HCT116 (cell line): ENCODE data around the gene TLR5. TPM values are rescaled to one million over a fixed set of nuclear protein-coding genes. Genes with fewer than 3 reads are reported as not detected.

Source experiments
- ATAC-seq: fragments of 200-7000 bp; cut with Tn5 transposase; 2 replicates; pipeline ENCODE4 v1.9.1; 2020; ENCODE audit warnings: mild to moderate bottlenecking, moderate library complexity
- BruUV-seq: library from RNA; stranded (reverse); fragments of 400-500 nt; replicated peaks from 2 replicates; lab custom pipeline; 2021; lab: Mats Ljungman, UMichigan
- CTCF ChIA-PET: fragments of 300-600 bp; sonication (Branson Sonifier 250); formaldehyde crosslinking; loops from one replicate; lab custom pipeline; 2021; ENCODE audit warnings: antibody characterized with exemption; lab: Charles Lee
- POLR2A ChIA-PET: fragments of 300-600, 350-600 bp; sonication (Branson Sonifier 250); formaldehyde crosslinking; loops from one replicate; lab custom pipeline; 2021; ENCODE audit warnings: antibody characterized with exemption; lab: Charles Lee
- RAD21 ChIA-PET, 2 experiments: fragments of 300-600 bp; sonication (Branson Sonifier 250); formaldehyde crosslinking; loops; one replicate each; lab custom pipeline; 2023; ENCODE audit warnings: low total read pairs in 2 of 2; ENCODE audit not compliant: uncharacterized antibody in 2 of 2, unreplicated experiment in 2 of 2, low non-redundant PET in 1 of 2; lab: Charles Lee
- DNase-seq: peaks from one replicate; pipeline ENCODE4 v3.0.0-alpha.2; 2010; ENCODE audit warnings: low read depth, low spot score
- H2AFZ ChIP-seq: fragments of 200-600 bp; shearing (Covaris generic), sonication (generic); 2 replicates; pipeline ENCODE4 v1.6.1; 2017; ENCODE audit warnings: low read depth, mixed run types, mixed read lengths, antibody characterized with exemption, low read length; ENCODE audit not compliant: poor library complexity, severe bottlenecking
- H3K27ac ChIP-seq: 2 replicates; pipeline ENCODE4 v1.5.1; 2012; ENCODE audit warnings: low read depth, low read length
- H3K27me3 ChIP-seq: fragments of 200-600 bp; sonication (generic); 2 replicates; pipeline ENCODE4 v1.6.1; 2016; ENCODE audit warnings: mixed run types, low read length, mixed read lengths; ENCODE audit not compliant: insufficient read depth
- H3K36me3 ChIP-seq, 2 experiments: fragments of 200-500 bp in 1 of 2; fragments of 200-600 bp in 1 of 2; sonication (Bioruptor generic) in 1 of 2; sonication (generic) in 1 of 2; 2 replicates each; pipeline versions ENCODE4 v1.5.1 to v1.6.1; 2014 to 2016; ENCODE audit warnings: low read length in 2 of 2, inconsistent platforms in 1 of 2, mixed read lengths in 1 of 2, mixed run types in 1 of 2; ENCODE audit not compliant: insufficient read depth in 2 of 2, control insufficient read depth in 1 of 2
- H3K4me1 ChIP-seq, 2 experiments: fragments of 200-600 bp in 1 of 2; sonication (generic) in 1 of 2; 2 replicates each; pipeline versions ENCODE4 v1.5.1 to v1.6.1; 2012 to 2017; ENCODE audit warnings: low read length in 2 of 2, inconsistent platforms in 1 of 2, mild to moderate bottlenecking in 1 of 2, mixed read lengths in 1 of 2, mixed run types in 1 of 2, moderate library complexity in 1 of 2; ENCODE audit not compliant: insufficient read depth in 2 of 2, control insufficient read depth in 1 of 2
- H3K4me2 ChIP-seq: fragments of 200-600 bp; sonication (generic); 2 replicates; pipeline ENCODE4 v1.6.1; 2017; ENCODE audit warnings: mixed run types, low read length, mixed read lengths
- H3K4me3 ChIP-seq, 2 experiments: fragments of 200-600 bp in 1 of 2; sonication (generic) in 1 of 2; replicated peaks in 1 of 2; 2 replicates each; pipeline ENCODE4 v1.5.1; 2011 to 2016; ENCODE audit warnings: low read length in 2 of 2, control low read depth in 1 of 2, low read depth in 1 of 2, mild to moderate bottlenecking in 1 of 2, mixed read lengths in 1 of 2, mixed run types in 1 of 2
- H3K79me2 ChIP-seq: fragments of 200-600 bp; sonication (generic); 2 replicates; pipeline ENCODE4 v1.6.1; 2017; ENCODE audit warnings: mild to moderate bottlenecking, mixed run types, low read length, moderate library complexity, mixed read lengths; ENCODE audit not compliant: insufficient read depth
- H3K9ac ChIP-seq: fragments of 200-600 bp; sonication (generic); 2 replicates; pipeline ENCODE4 v1.6.1; 2016; ENCODE audit warnings: low read length, mixed read lengths
- H3K9me2 ChIP-seq: fragments of 200-600 bp; sonication (generic), shearing (Covaris generic); 2 replicates; pipeline ENCODE4 v1.6.1; 2017; ENCODE audit warnings: mixed run types, mild to moderate bottlenecking, moderate library complexity; ENCODE audit not compliant: insufficient read depth
- H3K9me3 ChIP-seq, 2 experiments: fragments of 200-500 bp in 1 of 2; fragments of 200-600 bp in 1 of 2; sonication (Bioruptor generic) in 1 of 2; sonication (generic) in 1 of 2; 2 replicates each; pipeline ENCODE4 v1.6.1; 2014 to 2017; ENCODE audit warnings: low read length in 2 of 2, mixed read lengths in 2 of 2, inconsistent platforms in 1 of 2, low read depth in 1 of 2, mild to moderate bottlenecking in 1 of 2, mixed run types in 1 of 2, moderate library complexity in 1 of 2; ENCODE audit not compliant: control insufficient read depth in 1 of 2, insufficient read depth in 1 of 2
- H4K20me1 ChIP-seq: fragments of 200-600 bp; sonication (generic), shearing (Covaris generic); 2 replicates; pipeline ENCODE4 v1.6.1; 2017; ENCODE audit warnings: mixed run types, mild to moderate bottlenecking, moderate library complexity; ENCODE audit not compliant: insufficient read depth
- CBX3 ChIP-seq: IDR thresholded peaks from 2 replicates; pipeline ENCODE4 v1.6.1; 2012; ENCODE audit warnings: low read depth
- CTCF ChIP-seq, 3 experiments: fragments of 200-600 bp in 1 of 3; sonication (generic) in 1 of 3; IDR thresholded peaks in 2 of 3; conservative IDR thresholded peaks in 1 of 3; 2 replicates each; pipeline ENCODE4 v1.5.1; 2012 to 2017; ENCODE audit warnings: low read depth in 2 of 3, low read length in 2 of 3, antibody characterized with exemption in 1 of 3, borderline replicate concordance in 1 of 3, control low read depth in 1 of 3, mild to moderate bottlenecking in 1 of 3, mixed read lengths in 1 of 3, mixed run types in 1 of 3, moderate library complexity in 1 of 3; ENCODE audit not compliant: insufficient read depth in 1 of 3
- FOSL1 ChIP-seq: IDR thresholded peaks from 2 replicates; pipeline ENCODE4 v1.6.1; 2012; ENCODE audit warnings: low read depth
- REST ChIP-seq: IDR thresholded peaks from 2 replicates; pipeline ENCODE4 v1.6.1; 2012; ENCODE audit warnings: low read depth
- YY1 ChIP-seq: IDR thresholded peaks from 2 replicates; pipeline ENCODE4 v1.6.1; 2011; ENCODE audit warnings: low read length, low read depth, moderate library complexity, mild to moderate bottlenecking; ENCODE audit not compliant: insufficient replicate concordance; ENCODE audit errors: extremely low read depth
- intact Hi-C: fragments of 100-400 bp; cut with micrococcal nuclease; formaldehyde crosslinking; loops from 2 replicates; pipeline ENCODE4 v1.10.0; 2022
- total RNA-seq: library from RNA; stranded (reverse); gene quantifications from one replicate; pipeline ENCODE4 v1.2.1, GENCODE V29; 2021; ENCODE audit not compliant: unreplicated experiment

TLR5 gene
- total RNA-seq, 1 experiment from 2014 or later = 1.2 TPM

GRCh38 chr1:223062177-223062576, 80.9 kb downstream of the TLR5 start (continued):
- TF ChIP-seq CTCF (IDR thresholded peaks at IDR 0.05 in 2 of 3, conservative IDR thresholded peaks at IDR 0.05 in 1 of 3; ENCODE audit: borderline replicate concordance in 1 of 3, insufficient read depth in 1 of 3, low read depth in 2 of 3, low read length in 2 of 3) = no peak

- Histone ChIP-seq H3K4me1 (no peaks in the 10 kb centered on the region), H3K9me2 (no peaks in the 10 kb centered on the region), H3K27me3 (no peaks in the 10 kb centered on the region), H3K79me2 (no peaks in the 10 kb centered on the region), H3K4me2 (no peak overlapping the region), H3K9ac (no peak overlapping the region), H3K36me3 (no peaks in the 10 kb centered on the region), H3K27ac (no peak overlapping the region), H4K20me1 (no peaks in the 10 kb centered on the region), H3K9me3 (no peaks in the 10 kb centered on the region), H2AFZ (no peak overlapping the region), H3K4me3 (no peak overlapping the region)
- intact Hi-C loops = no loop called here
- no peak for TF ChIP-seq YY1
- no peak for TF ChIP-seq CTCF (IDR thresholded peaks at IDR 0.05 in 2 of 3, conservative IDR thresholded peaks at IDR 0.05 in 1 of 3; ENCODE audit: borderline replicate concordance in 1 of 3, insufficient read depth in 1 of 3, low read depth in 2 of 3, low read length in 2 of 3)
- TF ChIP-seq REST = no peak
- TF ChIP-seq FOSL1 = no peak
- TF ChIP-seq CBX3 = no peak
- no TSS peak for BruUV-seq
- DNase-seq = no peak
- POLR2A ChIA-PET = no interaction called here
- RAD21 ChIA-PET = no interaction called here
- no peak for ATAC-seq
- CTCF ChIA-PET = no interaction called here
Observed at GRCh38 chr1:223059526-223059925, 83.5 kb downstream of the TLR5 start.

Other genes with a start within 250 kb of the TLR5 start
- gene SUSD4, start 220.9 kb upstream of the TLR5 start, total RNA-seq = 0.59 TPM